Gastroesophageal sphincter (tissue), 3 donors: ENCODE measurements around the gene LIMA1.

Source experiments
- EP300 ChIP-seq: sonication (generic); formaldehyde crosslinking; IDR thresholded peaks from one replicate; pipeline ENCODE4 v1.6.1; 2017; ENCODE audit warnings: antibody characterized with exemption, mild to moderate bottlenecking
- POLR2A ChIP-seq, 2 donors: fragments of 450-650 bp; IDR thresholded peaks; one replicate each; pipeline ENCODE4 v1.6.1; 2017; ENCODE audit warnings: antibody characterized with exemption in 2 of 2, mild to moderate bottlenecking in 2 of 2, moderate library complexity in 1 of 2
- POLR2AphosphoS5 ChIP-seq: sonication (generic); formaldehyde crosslinking; IDR thresholded peaks from one replicate; pipeline ENCODE4 v1.6.1; 2017; ENCODE audit warnings: antibody characterized with exemption
- TF ChIP-seq, protein P1 (sequence below), 4 experiments: fragments of 200-600 bp in 2 of 4; fragments of 450-650 bp in 2 of 4; sonication (generic) in 1 of 4; IDR thresholded peaks; one replicate each; pipeline ENCODE4 v1.5.1; 2017 to 2019; ENCODE audit warnings: antibody characterized with exemption in 4 of 4, mild to moderate bottlenecking in 2 of 4, moderate library complexity in 2 of 4

GRCh38 chr12:50145439-50145838 is 137.9 kb downstream of the LIMA1 start:
- TF ChIP-seq, protein P1, sequence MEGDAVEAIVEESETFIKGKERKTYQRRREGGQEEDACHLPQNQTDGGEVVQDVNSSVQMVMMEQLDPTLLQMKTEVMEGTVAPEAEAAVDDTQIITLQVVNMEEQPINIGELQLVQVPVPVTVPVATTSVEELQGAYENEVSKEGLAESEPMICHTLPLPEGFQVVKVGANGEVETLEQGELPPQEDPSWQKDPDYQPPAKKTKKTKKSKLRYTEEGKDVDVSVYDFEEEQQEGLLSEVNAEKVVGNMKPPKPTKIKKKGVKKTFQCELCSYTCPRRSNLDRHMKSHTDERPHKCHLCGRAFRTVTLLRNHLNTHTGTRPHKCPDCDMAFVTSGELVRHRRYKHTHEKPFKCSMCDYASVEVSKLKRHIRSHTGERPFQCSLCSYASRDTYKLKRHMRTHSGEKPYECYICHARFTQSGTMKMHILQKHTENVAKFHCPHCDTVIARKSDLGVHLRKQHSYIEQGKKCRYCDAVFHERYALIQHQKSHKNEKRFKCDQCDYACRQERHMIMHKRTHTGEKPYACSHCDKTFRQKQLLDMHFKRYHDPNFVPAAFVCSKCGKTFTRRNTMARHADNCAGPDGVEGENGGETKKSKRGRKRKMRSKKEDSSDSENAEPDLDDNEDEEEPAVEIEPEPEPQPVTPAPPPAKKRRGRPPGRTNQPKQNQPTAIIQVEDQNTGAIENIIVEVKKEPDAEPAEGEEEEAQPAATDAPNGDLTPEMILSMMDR (IDR thresholded peaks at IDR 0.05): no peak
- TF ChIP-seq POLR2A (IDR thresholded peaks at IDR 0.05): no peak
- no peak for TF ChIP-seq POLR2AphosphoS5
- no peak for TF ChIP-seq EP300
